GM06990 (cell line): ENCODE results near the gene LMOD3.
A peak's percentile ranks its signal among the peaks of the same experiment; 100 is the strongest.

Experiments used
- DNase-seq: peaks from one replicate; pipeline ENCODE4 v3.0.0-alpha.2; 2011; ENCODE audit not compliant: insufficient read length; ENCODE audit errors: extremely low read depth
- H3K27me3 ChIP-seq: replicated peaks from 2 replicates; pipeline ENCODE4 v1.6.0; 2011; ENCODE audit warnings: low read length; ENCODE audit not compliant: control insufficient read depth, insufficient read depth
- H3K36me3 ChIP-seq: 2 replicates; pipeline ENCODE4 v1.5.1; 2011; ENCODE audit warnings: low read length; ENCODE audit not compliant: control insufficient read depth, insufficient read depth
- H3K4me3 ChIP-seq: replicated peaks from 2 replicates; pipeline ENCODE4 v1.5.1; 2011; ENCODE audit warnings: low read depth, mild to moderate bottlenecking, control low read depth, low read length
- TF ChIP-seq, protein P1 (sequence below): IDR thresholded peaks from 2 replicates; pipeline ENCODE4 v1.5.1; 2011; ENCODE audit warnings: low read length, control low read depth, mild to moderate bottlenecking, inconsistent platforms; ENCODE audit not compliant: insufficient read depth, poor library complexity, severe bottlenecking

Gene LMOD3

DNA sequence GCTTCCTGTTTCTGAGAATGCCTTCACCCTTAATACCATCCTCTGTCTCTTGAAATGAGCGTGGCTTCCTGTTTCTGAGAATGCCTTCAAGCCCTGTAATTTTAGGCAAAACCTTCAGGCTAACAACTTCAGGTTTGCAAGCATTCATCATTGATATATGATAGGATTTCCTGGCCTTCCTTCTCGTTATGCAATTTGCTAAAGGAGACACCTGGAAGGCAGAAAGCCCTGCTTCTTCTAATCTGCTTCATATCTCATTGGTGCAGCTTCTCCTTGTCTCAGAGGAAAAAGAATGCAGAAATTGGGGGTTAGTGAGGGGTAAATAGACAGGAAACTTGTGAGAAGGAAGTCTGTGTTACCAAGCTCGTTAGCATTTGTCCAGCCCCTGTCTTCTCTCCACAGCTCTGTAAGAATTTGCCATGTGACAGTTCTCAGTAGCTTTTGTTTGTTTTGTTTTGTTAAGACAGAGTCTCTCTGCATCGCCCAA lies 30.3 kb downstream of the LMOD3 start:
- H3K36me3 ChIP-seq = no peaks in the 10 kb centered on the region; the same call in 1 of the 2 replicates
- no peaks in the 10 kb centered on the region for H3K27me3 ChIP-seq
- TF ChIP-seq, protein P1, sequence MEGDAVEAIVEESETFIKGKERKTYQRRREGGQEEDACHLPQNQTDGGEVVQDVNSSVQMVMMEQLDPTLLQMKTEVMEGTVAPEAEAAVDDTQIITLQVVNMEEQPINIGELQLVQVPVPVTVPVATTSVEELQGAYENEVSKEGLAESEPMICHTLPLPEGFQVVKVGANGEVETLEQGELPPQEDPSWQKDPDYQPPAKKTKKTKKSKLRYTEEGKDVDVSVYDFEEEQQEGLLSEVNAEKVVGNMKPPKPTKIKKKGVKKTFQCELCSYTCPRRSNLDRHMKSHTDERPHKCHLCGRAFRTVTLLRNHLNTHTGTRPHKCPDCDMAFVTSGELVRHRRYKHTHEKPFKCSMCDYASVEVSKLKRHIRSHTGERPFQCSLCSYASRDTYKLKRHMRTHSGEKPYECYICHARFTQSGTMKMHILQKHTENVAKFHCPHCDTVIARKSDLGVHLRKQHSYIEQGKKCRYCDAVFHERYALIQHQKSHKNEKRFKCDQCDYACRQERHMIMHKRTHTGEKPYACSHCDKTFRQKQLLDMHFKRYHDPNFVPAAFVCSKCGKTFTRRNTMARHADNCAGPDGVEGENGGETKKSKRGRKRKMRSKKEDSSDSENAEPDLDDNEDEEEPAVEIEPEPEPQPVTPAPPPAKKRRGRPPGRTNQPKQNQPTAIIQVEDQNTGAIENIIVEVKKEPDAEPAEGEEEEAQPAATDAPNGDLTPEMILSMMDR = no peak
- DNase-seq = peak; percentile 46
- peak overlapping the region; percentile 8; the same call in 1 of the 2 replicates for H3K4me3 ChIP-seq

DNA sequence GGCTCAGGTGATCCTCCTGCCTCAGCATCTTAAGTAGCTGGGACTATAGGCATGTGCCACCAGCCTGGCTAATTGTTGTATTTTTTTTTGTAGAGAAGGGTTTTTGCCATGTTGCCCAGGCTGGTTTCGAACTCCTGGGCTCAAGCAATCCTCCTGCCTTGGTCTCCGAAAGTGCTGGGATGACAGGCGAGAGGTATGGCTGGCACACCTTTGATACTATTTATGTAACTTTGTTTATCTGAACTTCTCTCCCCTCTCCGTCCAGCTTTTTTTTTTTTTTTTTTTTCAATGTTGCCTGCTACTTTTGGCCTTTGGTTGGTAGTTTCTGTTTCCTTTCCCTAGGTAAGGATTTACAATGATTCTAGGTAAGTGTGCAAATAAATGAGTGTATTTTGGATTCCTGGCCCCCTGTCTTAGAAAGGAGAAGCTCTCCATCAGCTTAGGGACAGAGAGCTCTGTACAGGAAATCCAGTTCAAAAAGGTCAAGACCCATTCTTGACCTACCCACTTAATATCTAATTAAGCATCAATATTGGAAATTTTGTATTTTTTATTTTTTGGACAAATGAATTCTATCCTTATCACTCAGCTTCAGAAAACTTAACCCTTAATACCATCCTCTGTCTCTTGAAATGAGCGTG lies 30.9 kb downstream of the LMOD3 start:
- DNase-seq = no peak
- no peaks in the 10 kb centered on the region; the same call in 1 of the 2 replicates for H3K36me3 ChIP-seq
- H3K27me3 ChIP-seq = no peaks in the 10 kb centered on the region
- H3K4me3 ChIP-seq = peak overlapping the region; percentile 30
- TF ChIP-seq, protein P1 = no peak

DNA sequence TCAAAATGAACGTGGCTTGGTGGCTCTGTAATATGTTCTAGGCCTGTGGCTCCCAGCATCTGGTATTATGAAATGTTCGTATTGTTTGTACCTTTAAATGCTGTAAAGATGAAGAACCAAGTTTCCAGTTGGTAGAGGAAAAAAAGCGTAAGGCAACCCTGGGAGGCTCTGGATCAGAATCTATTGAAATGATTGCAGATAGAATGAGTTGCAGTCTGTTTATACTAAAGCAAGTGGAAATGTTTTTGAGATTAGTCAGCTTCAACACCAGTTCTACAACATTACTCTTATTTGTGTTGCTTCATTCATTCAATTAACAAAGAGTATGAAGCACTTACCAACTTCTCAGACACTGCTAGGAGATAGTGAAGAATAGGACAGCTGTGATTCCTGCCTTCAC lies 32.4 kb downstream of the LMOD3 start:
- no peaks in the 10 kb centered on the region for H3K27me3 ChIP-seq
- H3K36me3 ChIP-seq = no peaks in the 10 kb centered on the region; the same call in 1 of the 2 replicates
- TF ChIP-seq, protein P1 = no peak
- DNase-seq = no peak
- H3K4me3 ChIP-seq = no peak overlapping the region

DNA sequence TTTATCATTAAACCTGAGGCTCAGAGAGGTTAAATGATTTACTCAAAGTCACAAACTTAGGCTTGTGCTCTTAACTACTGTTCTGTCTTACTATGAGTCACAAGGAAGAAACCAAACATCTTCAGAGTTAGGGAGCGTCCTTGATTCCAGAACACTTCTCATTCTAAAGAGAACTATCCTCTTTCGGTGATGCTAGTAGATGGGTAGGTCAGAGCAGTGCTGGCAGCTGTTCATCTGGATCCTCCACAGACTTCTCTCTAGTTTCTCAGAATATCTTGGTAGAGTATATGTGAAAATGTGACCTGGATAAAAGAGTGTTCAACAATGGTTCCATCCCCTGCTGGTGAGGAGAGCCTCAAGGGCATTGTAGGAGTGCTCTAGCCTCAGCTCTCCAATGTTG lies 34.3 kb downstream of the LMOD3 start:
- no peak for DNase-seq
- H3K27me3 ChIP-seq = no peaks in the 10 kb centered on the region
- no peaks in the 10 kb centered on the region for H3K36me3 ChIP-seq
- peak overlapping the region; percentile 64 for H3K4me3 ChIP-seq
- TF ChIP-seq, protein P1 = no peak

DNA sequence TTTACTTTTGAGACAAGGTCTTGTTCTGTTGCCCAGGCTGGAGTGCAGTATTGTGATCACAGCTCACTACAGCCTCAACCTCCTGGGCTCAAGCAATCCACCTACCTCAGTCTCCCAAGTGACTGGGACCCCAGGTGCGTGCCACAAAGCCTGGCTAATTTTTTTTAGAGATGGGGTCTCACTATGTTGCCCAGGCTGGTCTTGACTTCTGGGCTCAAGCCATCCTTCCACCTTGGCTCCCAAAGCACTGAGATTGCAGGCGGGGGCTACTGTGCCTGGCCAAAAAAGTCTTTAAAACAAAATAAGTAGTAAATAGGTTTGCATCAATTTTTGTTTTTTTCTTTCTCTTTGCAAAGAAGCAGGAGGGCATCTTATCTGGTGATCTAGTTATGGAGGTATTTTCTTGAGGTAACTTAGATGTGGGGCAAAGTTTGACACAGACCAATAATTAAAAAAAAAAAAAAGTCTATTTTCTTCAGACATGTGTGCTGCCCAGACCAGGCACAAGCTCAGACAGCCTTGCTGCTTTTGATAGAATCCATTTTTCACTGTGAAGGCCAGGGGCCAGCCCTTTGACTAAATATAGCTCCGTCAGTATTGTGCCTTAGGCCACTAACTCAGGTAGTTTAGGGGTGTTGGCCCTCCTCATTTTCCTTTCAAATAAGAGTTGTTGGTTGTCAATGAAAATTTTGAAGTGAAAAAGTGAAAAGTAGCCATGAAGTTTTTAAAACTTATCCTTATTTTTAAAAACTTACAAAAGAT lies 35.2 kb downstream of the LMOD3 start:
- H3K36me3 ChIP-seq = no peaks in the 10 kb centered on the region
- DNase-seq = no peak
- TF ChIP-seq, protein P1 = no peak
- no peaks in the 10 kb centered on the region for H3K27me3 ChIP-seq
- H3K4me3 ChIP-seq = peak overlapping the region; percentile 64
